ENCODE data around the gene GDNF.
A peak's percentile ranks its signal among the peaks of the same experiment; 100 is the strongest.

GDNF gene

DNA sequence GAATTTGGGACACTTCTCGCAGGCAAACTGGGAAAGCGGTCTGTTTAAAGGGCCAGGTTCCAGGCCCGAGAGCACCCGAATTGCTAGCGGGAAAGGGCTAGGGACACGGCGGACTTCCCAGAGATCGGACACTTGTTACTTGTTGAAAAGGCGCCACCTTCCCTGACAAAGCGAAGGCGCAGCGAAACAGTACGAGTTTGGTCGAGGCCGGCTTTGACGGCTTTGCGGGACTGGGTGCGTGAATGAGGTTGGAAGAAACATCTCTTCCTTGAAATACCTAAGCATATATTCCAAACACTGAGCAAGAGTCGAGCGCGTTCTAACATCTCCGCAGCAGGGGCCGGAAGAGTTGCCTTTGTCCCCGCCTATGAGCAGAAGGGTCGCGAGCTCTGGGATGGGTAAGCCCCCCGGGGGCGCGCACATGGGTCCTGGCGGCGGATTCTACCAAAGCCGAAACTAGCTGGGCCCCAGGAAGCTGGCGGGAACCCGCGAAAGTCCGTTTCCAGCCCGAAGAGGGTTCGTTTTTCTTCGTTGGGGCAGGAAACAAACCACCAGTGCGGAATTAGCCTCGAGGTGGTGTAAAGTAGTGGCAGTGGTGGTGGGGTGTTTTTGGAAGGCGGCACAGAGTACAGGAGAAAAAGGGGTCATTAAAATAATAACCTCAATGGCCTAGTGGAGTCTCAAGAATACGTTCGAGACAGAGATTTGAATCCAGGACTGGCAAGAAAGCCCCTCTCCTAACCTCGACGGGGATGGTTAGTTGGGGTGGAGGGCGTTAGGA lies 1.5 kb downstream of the GDNF start:
- H3K4me3 Mint-ChIP-seq, result peak overlapping the region; percentile 74 to 77
- DNase-seq, result no peak
- H3K36me3 Mint-ChIP-seq, result peaks cover 0 to 4% of the 10 kb centered on the region in 2 donors
- H3K27ac Mint-ChIP-seq, result peak overlapping the region; percentile 31
- peaks cover 25 to 47% of the 10 kb centered on the region in 2 donors for H3K4me1 Mint-ChIP-seq
- H3K9me3 Mint-ChIP-seq, result no peaks in the 10 kb centered on the region
- H3K27me3 Mint-ChIP-seq, result peaks cover 76 to 97% of the 10 kb centered on the region in 2 donors
- ATAC-seq (replicated peaks), result no peak

DNA sequence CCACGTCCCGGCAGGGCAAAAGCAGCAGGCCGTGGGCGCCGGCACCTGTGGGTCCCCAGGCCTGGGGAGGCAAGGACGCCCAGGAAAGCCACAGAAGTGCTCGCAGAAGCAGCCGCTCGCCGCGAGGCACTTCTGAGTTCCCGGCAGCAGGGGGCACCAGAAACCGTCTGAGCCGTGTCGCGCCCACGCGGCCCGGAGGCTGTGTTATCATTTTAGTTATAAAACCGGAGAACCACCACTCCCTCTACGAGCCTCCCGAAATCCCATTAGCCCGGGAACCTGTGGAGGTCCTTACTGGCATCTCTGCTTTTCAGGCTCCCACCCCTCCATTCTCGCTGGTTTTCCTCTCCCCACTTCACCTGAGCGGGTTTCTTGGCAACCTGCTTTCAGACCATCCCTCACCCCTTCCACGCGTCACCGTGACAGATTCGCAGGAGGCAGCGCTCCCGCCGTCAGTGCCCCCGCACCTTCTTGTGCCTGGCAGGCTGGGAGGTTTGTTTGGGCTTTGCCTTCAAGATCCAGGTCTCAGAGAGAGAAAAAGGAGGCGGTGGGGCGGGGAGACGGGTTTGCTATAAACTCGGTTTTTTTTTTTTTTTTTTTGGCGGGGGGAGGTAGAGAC lies 2.3 kb downstream of the GDNF start:
- peak; percentile 66 for DNase-seq
- Mint-ChIP-seq H3K4me1 (peaks cover 25 to 47% of the 10 kb centered on the region in 2 donors), H3K27me3 (peaks cover 82 to 97% of the 10 kb centered on the region in 2 donors), H3K27ac (peak overlapping the region; percentile 89), H3K9me3 (no peaks in the 10 kb centered on the region), H3K36me3 (peaks cover 0 to 4% of the 10 kb centered on the region in 2 donors), H3K4me3 (peak overlapping the region; percentile 74 to 77)
- ATAC-seq (replicated peaks), result peak; percentile 64 to 65

DNA sequence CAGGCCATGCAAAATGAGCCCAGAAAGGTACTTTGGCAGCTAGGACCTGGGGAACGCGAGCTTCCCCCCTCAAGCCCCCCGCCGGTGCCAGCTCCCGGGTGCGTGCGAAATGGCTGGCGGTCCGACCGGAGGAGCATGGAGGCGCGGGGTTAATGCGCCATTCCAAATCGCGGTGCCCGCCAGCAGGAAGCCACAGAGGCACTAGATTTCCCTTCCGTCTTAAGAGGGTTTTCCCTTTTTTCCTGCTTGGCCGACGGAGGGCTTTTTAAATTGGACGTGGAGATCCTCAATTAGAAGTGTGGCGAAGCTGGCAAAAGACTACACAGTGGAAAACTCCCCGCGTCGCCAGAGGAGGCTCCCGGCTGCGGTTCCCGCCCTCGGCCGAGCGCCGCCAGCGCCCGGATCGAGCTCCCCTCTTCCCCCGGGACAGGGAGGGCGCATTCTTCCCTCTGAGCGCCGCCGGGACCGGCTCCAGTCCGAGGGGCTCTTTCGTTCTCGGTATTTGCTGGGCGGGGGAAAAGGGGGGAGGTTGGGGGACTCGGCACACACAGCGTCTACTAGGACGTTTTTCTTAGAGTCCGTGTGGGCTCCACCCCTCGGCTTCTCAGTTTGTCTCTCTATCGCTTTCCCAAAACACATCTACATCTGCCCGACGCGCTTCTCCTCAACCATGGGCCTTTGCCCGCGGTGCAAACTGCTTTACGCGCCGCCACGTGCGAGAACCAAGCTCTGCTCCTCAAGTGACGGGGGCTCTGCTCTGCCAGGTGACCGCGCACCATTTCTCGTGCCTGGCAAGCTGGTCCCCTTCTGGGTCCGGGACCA lies 3.0 kb downstream of the GDNF start:
- peak; percentile 10 to 19 for ATAC-seq (replicated peaks)
- Mint-ChIP-seq H3K4me3 (peak overlapping the region; percentile 74 to 77), H3K27me3 (peaks cover 78 to 97% of the 10 kb centered on the region in 2 donors), H3K36me3 (peaks cover 0 to 4% of the 10 kb centered on the region in 2 donors), H3K9me3 (no peaks in the 10 kb centered on the region), H3K4me1 (peaks cover 25 to 47% of the 10 kb centered on the region in 2 donors), H3K27ac (peak overlapping the region; percentile 89)
- DNase-seq, result no peak

DNA sequence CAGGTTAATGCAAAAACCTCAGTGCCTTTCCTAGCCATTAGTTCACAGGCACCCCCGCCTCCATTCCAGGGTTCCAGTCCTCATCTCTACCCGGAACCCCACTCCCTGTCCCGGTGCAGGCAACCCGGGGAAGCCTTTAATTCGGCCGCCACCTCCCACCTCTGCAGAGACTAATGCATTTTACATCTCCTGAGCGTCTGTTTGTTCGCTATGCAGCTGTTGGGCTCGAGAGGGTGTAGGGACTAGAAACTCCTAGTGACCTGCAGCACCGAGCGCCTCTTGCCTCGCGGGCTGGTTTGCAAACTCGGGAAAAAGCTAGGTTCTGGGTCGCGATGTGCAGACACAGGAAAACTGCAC lies 3.6 kb downstream of the GDNF start:
- H3K9me3 Mint-ChIP-seq, result no peaks in the 10 kb centered on the region
- H3K36me3 Mint-ChIP-seq, result peaks cover 0 to 4% of the 10 kb centered on the region in 2 donors
- H3K27me3 Mint-ChIP-seq, result peaks cover 74 to 97% of the 10 kb centered on the region in 2 donors
- peak overlapping the region; percentile 47 for H3K27ac Mint-ChIP-seq
- peak overlapping the region in 1 of 2 donors; percentile 77 for H3K4me3 Mint-ChIP-seq
- H3K4me1 Mint-ChIP-seq, result peaks cover 25 to 47% of the 10 kb centered on the region in 2 donors
- ATAC-seq (replicated peaks) (no peak), DNase-seq (no peak)

DNA sequence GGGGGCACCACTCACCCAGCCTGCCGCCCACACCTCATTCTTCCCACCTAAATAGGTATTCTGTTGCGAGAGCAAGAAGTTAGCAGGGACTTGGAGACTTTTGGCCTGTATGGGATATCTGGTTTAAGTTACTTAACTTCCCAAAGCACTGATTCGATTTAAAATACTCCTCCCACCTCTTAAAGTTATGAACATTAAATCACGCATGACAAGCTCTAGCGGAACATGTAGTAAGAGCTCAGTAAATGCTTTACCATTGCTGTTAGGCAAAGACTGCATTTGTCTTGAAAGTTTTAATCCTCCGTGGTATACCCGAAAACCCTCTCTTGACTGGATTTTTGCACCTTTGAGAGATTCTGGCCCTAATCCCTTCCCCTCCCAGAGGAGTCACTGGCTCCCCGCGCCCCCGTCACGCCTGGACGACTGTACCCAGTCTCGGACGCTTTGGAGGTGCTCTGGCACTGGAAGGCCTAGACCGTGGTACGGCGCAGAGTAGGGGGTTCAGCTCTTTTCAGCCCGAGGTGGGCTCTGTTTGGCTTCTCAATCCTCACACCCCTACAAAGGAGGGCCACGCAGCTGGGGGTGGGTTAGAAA lies 4.4 kb downstream of the GDNF start:
- peaks cover 72 to 96% of the 10 kb centered on the region in 2 donors for H3K27me3 Mint-ChIP-seq
- ATAC-seq (replicated peaks), result no peak
- H3K9me3 Mint-ChIP-seq, result no peaks in the 10 kb centered on the region
- peak overlapping the region; percentile 51 for H3K27ac Mint-ChIP-seq
- no peak for DNase-seq
- H3K4me1 Mint-ChIP-seq, result peaks cover 25 to 47% of the 10 kb centered on the region in 2 donors
- no peak overlapping the region for H3K4me3 Mint-ChIP-seq
- peaks cover 0 to 4% of the 10 kb centered on the region in 2 donors for H3K36me3 Mint-ChIP-seq

DNA sequence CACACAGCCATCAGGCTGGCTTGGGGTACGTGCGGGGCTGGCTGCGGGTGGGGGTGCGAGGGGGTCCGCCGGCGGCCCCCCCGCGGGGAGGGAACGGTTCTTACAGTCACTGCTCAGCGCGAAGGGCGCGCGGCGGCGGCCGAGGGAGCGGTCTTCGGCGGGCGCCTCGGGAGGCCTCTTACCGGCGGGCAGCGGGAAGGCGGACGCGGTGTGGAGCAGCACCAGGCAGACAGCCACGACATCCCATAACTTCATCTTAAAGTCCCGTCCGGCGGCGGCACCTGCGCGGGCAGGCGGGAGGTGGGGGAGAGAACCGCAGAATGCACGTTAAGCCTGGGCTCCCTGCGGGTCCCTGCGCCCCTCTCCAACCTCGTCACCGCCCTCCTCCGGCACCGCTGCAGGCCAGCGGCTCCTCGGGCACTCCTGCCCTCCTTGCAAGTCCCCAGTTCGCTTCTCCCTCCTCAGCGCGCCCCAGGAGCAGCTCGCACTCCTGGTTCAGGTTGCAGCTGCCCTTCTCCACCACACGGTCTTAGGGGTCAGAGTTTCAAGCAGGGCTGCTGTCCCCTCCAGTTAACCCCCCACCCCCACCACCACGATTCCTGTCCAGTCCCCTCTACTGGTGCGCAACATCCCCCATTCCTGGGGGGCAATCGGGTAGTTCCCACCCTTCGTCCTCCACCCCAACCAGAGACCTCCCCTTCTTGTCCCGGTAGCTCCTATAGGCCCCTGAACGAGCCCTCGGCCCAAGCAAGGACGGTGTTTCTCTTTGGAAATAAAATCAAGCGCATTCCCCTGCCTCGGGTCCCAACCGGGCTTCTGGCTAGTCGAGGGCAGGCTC lies 5.1 kb downstream of the GDNF start:
- DNase-seq (no peak), ATAC-seq (replicated peaks) (no peak)
- Mint-ChIP-seq H3K36me3 (peaks cover 0 to 4% of the 10 kb centered on the region in 2 donors), H3K9me3 (no peaks in the 10 kb centered on the region), H3K4me3 (peak overlapping the region in 1 of 2 donors; percentile 30), H3K27ac (peak overlapping the region; percentile 51), H3K27me3 (peaks cover 76 to 97% of the 10 kb centered on the region in 2 donors), H3K4me1 (peaks cover 25 to 47% of the 10 kb centered on the region in 2 donors)

DNA sequence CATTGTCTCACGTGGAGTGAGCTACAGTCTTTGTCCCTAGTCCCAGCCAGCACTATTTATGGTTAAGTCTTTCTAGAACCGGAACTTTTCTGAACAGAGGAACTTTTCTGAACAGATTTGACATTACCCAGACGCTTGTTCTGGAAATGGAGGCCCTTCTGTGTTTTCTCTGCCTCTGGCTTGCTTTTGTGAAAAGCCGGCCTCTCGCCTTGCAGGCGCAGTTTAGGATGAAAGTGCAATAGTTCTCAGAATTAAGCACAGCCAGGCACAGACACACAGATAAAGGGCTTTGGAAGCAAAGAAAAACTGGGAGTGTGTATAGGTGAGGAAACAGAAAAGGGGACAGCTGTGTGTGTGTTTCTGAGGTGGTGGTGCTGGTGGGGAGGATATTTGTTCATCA lies 5.9 kb downstream of the GDNF start:
- peaks cover 22 to 44% of the 10 kb centered on the region in 2 donors for H3K4me1 Mint-ChIP-seq
- H3K4me3 Mint-ChIP-seq, result no peak overlapping the region
- H3K27ac Mint-ChIP-seq, result no peak overlapping the region
- ATAC-seq (replicated peaks) (no peak), DNase-seq (no peak)
- H3K36me3 Mint-ChIP-seq, result peaks cover 0 to 4% of the 10 kb centered on the region in 2 donors
- no peaks in the 10 kb centered on the region for H3K9me3 Mint-ChIP-seq
- peaks cover 75 to 93% of the 10 kb centered on the region in 2 donors for H3K27me3 Mint-ChIP-seq

DNA sequence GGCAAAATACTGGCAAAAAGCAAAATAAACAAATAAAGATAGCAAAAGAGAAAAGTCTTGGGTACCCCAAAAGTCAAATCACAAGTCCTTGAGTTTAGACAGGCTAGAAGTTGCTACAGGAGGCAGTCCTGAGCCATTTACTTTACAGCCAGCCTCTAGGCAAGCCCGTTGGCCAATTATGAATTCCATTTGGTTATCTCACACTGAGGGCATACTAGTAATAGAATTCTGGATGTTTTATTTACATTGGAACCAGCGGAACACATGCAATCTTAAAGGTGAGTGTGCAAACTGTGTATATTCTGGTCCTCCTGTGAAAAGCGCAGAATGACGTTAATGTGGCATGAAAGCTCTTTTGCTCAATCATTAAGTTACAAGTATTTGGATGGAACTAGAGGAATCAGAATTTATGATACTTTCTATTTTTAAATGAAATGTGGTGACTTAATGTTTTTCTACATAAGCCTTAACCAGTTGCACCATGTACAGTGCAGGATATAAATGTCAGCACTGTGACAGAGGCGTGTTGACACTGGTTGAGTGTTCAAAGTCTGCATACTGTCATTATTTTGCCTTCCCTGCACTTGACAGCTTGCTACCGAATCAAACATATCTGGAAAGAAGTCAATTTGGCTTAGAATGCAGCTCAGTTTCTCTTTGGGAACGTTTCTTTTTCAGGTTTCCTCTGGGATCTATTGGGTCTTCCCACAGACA lies 7.9 kb downstream of the GDNF start:
- H3K36me3 Mint-ChIP-seq, result no peaks in the 10 kb centered on the region
- H3K9me3 Mint-ChIP-seq, result no peaks in the 10 kb centered on the region
- DNase-seq (no peak), ATAC-seq (replicated peaks) (no peak)
- H3K27me3 Mint-ChIP-seq, result peaks cover 57 to 75% of the 10 kb centered on the region in 2 donors
- no peak overlapping the region for H3K4me3 Mint-ChIP-seq
- peaks cover 7 to 24% of the 10 kb centered on the region in 2 donors for H3K4me1 Mint-ChIP-seq
- H3K27ac Mint-ChIP-seq, result no peak overlapping the region

DNA sequence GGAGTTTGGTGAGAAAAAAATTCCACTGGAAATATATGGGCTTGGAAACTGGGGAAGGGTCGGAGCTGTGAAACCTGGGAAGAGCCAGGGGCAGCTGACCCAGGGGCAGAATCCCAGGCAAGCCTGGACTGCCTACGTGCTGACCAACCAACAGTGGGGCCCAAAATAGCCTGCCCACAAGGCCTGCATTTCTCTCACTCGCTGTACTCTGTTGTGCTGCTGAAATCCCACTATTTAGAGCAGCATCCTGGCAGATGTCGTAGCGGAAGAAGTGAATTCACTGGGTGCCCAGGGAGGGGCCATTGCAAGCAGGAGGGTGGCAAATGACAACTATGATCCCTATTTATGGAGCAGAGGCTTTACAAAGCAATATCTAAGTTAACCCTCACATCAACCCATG lies 9.5 kb downstream of the GDNF start:
- H3K36me3 Mint-ChIP-seq, result no peaks in the 10 kb centered on the region
- no peak overlapping the region for H3K4me3 Mint-ChIP-seq
- no peak overlapping the region for H3K27ac Mint-ChIP-seq
- peaks cover 49 to 67% of the 10 kb centered on the region in 2 donors for H3K27me3 Mint-ChIP-seq
- no peaks in the 10 kb centered on the region for H3K9me3 Mint-ChIP-seq
- no peak for ATAC-seq (replicated peaks)
- DNase-seq, result no peak
- peaks cover 7 to 8% of the 10 kb centered on the region in 2 donors for H3K4me1 Mint-ChIP-seq

DNA sequence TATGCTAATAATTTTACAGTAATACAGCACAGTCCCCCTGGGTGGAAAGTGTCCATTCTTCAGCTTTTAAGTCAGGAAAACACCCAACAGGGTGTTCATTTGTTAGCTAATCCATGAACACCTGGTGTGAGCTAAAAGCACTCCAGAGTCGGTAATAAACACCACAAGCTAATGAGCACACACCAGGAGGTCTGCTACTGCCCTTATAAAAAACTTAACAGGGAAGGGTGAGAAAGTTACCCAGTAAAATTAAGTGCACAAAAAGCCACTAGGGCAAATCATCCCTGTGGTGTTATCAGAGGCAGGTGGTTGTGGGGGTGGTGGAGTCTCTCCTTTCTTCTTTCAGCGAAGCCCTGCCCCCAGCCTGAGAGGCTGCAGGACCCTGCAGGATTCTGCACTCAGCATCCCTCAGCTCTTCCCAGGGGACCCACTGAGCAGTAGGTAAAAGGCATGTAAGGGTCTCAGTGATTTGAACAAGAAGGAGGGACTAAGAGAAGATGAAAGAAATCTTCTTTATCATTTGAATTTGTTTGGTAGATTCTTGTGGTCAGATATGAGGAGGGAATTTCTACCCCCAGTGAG lies 14.4 kb downstream of the GDNF start:
- H3K27ac Mint-ChIP-seq, result no peak overlapping the region
- peaks cover 27 to 37% of the 10 kb centered on the region in 2 donors for H3K27me3 Mint-ChIP-seq
- H3K36me3 Mint-ChIP-seq, result no peaks in the 10 kb centered on the region
- no peaks in the 10 kb centered on the region for H3K9me3 Mint-ChIP-seq
- no peak for DNase-seq
- H3K4me1 Mint-ChIP-seq, result no peaks in the 10 kb centered on the region
- no peak overlapping the region for H3K4me3 Mint-ChIP-seq
- no peak for ATAC-seq (replicated peaks)

DNA sequence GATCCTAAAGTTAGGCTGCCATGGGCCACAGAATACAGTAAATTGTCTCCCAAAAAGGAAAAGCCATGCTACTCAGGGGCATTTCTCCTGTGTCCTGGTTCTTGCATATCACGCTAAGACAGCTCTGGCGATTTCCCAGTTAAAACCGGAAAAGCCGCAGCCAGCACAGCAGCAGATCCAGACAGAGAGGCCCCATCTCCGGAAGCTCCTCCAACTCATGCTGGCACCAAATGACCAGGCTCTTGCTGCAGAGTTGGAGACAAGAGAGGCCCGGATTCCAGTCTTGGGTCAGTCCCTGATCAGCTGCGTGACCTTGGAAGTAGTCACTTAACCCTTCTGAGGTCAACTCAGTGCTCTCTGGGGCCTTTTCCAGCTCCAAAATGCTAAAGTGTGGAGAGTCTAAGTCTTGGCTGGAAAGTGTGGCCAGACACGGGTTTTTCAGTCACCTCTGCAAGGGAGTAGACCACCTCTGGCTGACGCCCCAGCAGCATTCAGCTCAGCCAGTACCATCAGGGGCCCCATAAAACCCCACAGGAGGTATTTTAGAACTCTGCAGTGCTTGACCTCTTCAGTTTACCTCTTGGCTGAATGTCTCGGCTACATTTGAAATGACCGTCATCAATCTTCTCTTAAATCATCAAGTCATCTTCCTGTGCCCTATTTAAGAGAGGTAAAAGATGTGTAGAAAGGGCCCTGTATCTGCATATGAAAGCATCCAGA lies 16.2 kb downstream of the GDNF start:
- no peaks in the 10 kb centered on the region for H3K36me3 Mint-ChIP-seq
- H3K4me3 Mint-ChIP-seq, result no peak overlapping the region
- no peaks in the 10 kb centered on the region for H3K9me3 Mint-ChIP-seq
- no peak overlapping the region for H3K27ac Mint-ChIP-seq
- no peaks in the 10 kb centered on the region for H3K4me1 Mint-ChIP-seq
- no peak for ATAC-seq (replicated peaks)
- peaks cover 17 to 25% of the 10 kb centered on the region in 2 donors for H3K27me3 Mint-ChIP-seq
- DNase-seq, result no peak

DNA sequence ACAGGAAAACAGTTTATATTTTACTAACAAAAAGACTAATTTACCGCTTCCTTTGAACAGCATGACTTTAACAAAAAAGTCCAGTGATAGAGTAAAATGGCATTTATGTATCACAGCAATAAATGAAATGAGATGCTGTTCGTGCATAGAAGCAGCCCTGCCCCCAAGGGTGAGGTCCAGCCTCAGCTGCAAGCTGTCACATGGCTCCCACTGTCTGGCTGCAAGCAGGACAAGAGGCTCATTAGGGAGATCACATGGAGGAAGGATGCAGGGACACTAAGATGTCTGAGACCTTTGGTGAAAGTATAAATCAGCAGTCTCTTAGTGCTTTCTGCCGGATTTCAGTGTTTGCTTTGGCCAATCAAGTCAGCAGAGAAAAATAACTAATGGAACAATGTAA lies 23.0 kb downstream of the GDNF start:
- ATAC-seq (replicated peaks) (no peak), DNase-seq (no peak)
- Mint-ChIP-seq H3K4me1 (no peaks in the 10 kb centered on the region), H3K4me3 (no peak overlapping the region), H3K9me3 (peaks cover 1 to 4% of the 10 kb centered on the region in 2 donors), H3K36me3 (no peaks in the 10 kb centered on the region), H3K27me3 (peaks cover 8 to 10% of the 10 kb centered on the region in 2 donors), H3K27ac (no peak overlapping the region)
